ENCODE results near the gene ZNF831. TPM values are rescaled to one million over a fixed set of nuclear protein-coding genes. Genes with fewer than 3 reads are reported as not detected.

Gene ZNF831
- polyA plus RNA-seq, 3 donors: 0.18 to 0.24 (median 0.22) TPM

- H3K27ac ChIP-seq (ENCODE audit: low read depth, low read length): no peak overlapping the region
- WGBS, 3 donors: 17 to 20% (median 19%) methylated on average over 4 of the region's 4 CpGs
Measured at GRCh38 chr20:59253779-59254319, 90.2 kb downstream of the ZNF831 start.

DNA sequence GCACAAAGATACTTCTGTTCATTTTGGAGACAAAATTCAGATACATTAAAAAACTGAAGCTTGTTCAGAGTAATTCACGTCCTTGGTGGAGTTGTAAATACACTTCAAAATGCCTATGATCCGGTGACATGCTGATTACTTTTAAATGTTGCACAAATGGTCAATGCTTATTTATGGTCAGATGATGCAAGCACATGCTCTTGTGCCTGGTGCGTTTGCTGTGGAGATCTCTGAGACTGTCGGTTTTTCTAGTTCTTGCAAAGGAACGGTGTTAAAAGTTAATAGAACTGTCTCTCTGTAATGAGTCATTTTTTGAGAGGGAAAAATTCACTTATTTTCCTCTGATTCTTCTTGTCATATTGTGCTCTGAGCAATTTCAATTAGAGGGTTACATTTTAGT lies 91.6 kb downstream of the ZNF831 start:
- WGBS, 3 donors: 56 to 69% (median 56%) methylated on average over 5 of the region's 5 CpGs
- no peak overlapping the region for H3K27ac ChIP-seq (ENCODE audit: low read depth, low read length)

DNA sequence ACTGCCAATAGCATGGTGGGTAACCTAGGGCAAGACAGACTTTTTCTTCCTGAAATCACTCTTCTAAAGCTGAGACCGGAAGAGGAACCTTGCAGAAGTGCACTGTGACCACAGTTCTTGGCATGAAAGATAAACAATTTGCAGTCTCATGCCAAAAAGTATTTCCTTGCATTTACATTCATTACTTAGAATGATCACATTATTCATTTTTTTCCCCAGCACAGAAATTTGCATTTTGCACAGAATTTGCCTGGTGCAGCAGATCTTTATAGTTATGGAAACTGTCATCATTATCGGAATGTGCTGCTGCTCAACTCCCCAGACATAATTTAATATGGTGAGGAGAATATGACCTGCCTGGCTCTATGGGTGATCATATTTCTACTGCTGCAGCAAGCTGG lies 94.6 kb downstream of the ZNF831 start:
- 21 to 59% (median 27%) methylated on average over 2 of the region's 2 CpGs for WGBS, 3 donors
- no peak overlapping the region for H3K27ac ChIP-seq (ENCODE audit: low read depth, low read length)

DNA sequence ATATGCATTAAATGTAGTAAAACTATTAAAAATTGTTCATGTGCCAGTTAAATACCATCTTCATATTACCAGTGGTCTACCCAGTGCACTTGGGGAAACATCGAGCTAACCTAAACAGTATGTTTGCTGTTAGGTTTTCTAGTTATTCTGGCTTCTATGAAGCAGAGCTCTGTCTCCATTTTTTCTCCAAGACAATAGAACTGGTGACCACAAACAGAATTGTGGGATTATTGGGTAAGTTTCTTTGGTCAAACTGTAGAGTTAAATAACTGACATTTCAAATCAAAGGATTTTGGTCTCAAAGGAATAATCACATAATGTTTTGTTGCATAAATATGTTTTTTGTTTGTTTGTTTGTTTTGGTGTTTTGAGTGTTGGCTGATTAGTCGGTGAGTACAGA lies 96.3 kb downstream of the ZNF831 start:
- WGBS, 3 donors: 71 to 80% (median 75%) methylated on average over 2 of the region's 2 CpGs

DNA sequence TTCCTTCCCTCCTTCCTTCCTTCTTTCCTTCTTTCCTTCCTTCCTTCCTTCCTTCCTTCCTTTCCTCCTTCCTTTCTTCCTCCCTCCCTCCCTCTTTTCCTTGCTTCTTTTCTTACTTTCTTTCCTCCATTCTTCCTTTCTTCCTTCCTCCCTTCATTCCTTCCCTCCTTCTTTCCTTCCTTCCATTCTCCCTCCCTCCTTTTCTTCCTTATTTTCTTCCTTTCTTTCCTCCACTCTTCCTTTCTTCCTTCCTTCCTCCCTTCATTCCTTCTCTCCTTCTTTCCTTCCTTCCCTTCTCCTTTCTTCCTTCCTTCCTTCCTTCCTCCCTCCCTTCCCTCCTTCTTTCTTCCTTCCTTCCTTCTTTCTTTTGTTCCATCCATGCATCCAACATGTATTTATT lies 101.7 kb downstream of the ZNF831 start:
- H3K27ac ChIP-seq (ENCODE audit: low read depth, low read length): no peak overlapping the region

More for the DNA sequence above, 96.3 kb downstream of the ZNF831 start:
- H3K27ac ChIP-seq (ENCODE audit: low read depth, low read length): no peak overlapping the region

GRCh38 chr20:59268870-59269269 lies 105.2 kb downstream of the ZNF831 start:
- 54 to 77% (median 73%) methylated on average over 3 of the region's 3 CpGs for WGBS, 3 donors
- no peak overlapping the region for H3K27ac ChIP-seq (ENCODE audit: low read depth, low read length)

- no peak overlapping the region for H3K27ac ChIP-seq (ENCODE audit: low read depth, low read length)
- 41 to 43% (median 42%) methylated on average over 4 of the region's 4 CpGs for WGBS, 3 donors
Measured at GRCh38 chr20:59269411-59270025, 105.9 kb downstream of the ZNF831 start.

DNA sequence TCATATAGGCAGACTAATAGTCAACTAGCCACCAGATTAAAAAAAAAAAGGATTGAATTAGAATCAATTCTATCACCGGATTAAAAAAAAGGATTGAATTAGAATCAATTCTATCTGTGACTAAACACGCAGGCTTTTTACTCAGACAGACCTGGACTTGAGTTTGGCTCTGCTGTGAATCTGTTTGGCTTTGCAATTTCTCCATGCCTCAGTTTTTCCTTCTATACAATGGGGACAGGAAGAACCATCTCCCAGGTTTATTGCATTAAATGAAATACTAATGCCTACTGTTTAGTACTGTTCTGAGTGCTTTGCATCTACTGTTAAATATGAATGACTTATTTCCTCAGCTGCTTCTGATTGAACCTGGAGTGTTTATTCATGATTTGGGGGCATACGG lies 106.8 kb downstream of the ZNF831 start:
- H3K27ac ChIP-seq (ENCODE audit: low read depth, low read length): no peak overlapping the region
- 53 to 73% (median 69%) methylated on average over 3 of the region's 3 CpGs for WGBS, 3 donors

GRCh38 chr20:59273739-59274357 lies 110.2 kb downstream of the ZNF831 start:
- WGBS, 3 donors: 49 to 55% (median 51%) methylated on average over 11 of the region's 11 CpGs
- H3K27ac ChIP-seq (ENCODE audit: low read depth, low read length): no peak overlapping the region

- WGBS, 3 donors: 45 to 55% (median 48%) methylated on average over 5 of the region's 5 CpGs
- H3K27ac ChIP-seq (ENCODE audit: low read depth, low read length): no peak overlapping the region
Measured at GRCh38 chr20:59276938-59277337, 113.3 kb downstream of the ZNF831 start.

DNA sequence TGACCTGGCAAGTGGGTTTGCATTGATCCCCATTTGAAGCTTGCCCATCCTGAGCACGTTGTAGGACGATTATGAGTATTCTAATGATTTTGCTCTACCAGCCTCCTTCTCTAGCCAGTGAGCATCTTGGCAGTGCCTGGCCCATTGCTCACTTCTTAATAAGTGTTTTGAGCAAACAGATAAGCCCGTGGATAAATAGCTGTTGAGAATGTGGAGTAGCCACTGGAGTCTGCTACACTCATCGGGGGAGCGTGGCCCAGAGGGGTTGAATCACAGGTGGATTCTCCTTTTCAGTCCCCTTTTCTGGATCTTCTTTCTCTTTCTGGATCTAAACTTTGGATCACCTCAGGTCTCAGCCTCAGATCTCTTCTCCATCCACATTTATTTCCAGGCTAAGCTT lies 120.8 kb downstream of the ZNF831 start:
- no peak overlapping the region for H3K27ac ChIP-seq (ENCODE audit: low read depth, low read length)
- 69 to 90% (median 87%) methylated on average over 5 of the region's 5 CpGs for WGBS, 3 donors

DNA sequence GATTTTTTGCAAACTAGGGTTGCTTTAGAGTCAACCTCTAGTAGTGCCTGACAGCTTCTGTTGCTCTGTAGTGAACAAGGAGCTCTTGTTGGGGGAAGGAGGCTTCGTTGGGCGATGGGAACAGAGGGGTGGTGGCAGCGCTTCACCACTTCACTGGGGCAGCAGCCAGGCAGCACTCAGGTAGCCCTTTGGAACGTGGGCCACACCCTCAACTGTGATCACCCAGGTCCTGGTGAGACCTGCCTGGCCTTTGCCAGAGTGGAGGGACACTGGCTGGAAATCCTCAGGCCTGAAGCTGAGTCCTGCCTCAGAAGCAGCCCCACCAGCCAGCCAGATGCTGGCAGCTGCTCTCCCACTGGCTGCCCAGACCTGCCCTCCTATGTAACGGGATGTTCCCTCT lies 126.4 kb downstream of the ZNF831 start:
- H3K27ac ChIP-seq (ENCODE audit: low read depth, low read length): no peak overlapping the region
- 77 to 83% (median 79%) methylated on average over 5 of the region's 5 CpGs for WGBS, 3 donors

DNA sequence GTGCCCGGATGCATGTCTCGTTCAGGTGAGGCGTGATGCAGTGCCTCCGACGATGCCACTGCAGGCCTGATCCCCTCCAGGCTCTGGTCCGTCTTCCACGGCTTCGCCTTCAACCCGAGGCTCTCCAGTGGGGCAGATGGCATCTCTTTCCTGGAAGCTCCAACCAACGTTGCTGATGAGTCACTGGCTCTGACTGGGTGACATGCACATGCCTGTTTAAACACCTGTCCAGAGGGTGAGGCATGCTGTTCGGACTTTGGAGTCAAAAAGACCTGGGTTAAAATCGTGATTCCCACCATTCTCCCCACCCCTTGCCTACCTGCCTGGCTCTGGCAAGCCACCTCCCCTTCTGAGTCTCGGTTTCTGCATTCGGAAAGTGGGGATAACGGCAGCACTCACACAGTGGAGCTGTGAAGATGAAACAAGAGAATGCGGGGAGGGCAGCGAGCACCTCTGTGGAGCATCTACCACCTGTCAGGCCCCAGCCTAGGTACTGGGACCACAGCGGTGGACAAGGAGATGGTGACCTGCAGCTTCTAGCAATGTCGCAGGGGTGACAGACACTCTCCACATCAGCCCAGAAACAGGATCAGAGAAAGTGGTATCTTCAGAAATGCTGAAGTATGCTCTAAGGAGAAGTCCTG lies 128.2 kb downstream of the ZNF831 start:
- 87 to 90% (median 87%) methylated on average over 19 of the region's 19 CpGs for WGBS, 3 donors

DNA sequence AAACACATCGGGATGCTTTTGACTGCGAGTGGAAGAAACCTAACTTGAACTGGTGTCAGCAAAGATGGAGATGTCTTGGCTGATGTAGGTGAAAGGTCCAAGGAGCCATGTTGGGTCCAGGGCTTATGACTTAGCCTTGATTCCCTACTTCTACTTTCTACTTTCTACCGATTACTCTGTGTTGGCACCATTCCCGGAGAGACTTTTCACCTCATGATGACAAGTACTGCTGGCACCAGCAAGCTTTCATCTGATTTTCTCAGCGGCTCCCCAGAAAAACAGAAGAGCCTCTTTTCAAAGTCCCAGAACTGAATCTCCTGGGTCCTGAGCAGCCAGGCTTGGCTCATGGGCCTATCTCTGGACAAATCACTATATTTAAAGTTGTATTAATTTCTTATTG lies 131.9 kb downstream of the ZNF831 start:
- 44 to 56% (median 52%) methylated on average over 5 of the region's 5 CpGs for WGBS, 3 donors

More for the DNA sequence above, 128.2 kb downstream of the ZNF831 start:
- no peak overlapping the region for H3K27ac ChIP-seq (ENCODE audit: low read depth, low read length)

DNA sequence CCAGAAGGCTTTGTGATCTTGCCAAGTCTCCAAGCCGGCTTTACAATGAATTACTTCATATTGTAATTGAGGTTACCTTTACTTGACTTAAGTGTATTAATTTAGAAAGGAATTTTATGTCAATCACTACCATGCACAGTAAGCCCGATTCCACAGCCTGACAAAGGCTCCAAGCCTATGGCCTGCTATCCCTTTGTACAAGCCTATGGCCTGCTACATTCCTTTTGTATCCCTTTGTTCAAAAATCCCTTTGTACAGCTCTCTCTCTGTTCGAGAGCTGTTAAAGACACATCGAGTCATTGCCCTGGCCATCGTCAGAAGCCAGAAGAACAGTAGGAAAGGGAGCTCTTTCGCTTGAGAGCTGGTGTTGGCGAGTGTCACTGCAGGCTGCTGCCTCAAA lies 134.1 kb downstream of the ZNF831 start:
- WGBS, 3 donors: 87 to 91% (median 88%) methylated on average over 7 of the region's 7 CpGs

More for the DNA sequence above, 131.9 kb downstream of the ZNF831 start:
- H3K27ac ChIP-seq (ENCODE audit: low read depth, low read length): no peak overlapping the region

GRCh38 chr20:59299945-59300332 lies 136.3 kb downstream of the ZNF831 start:
- H3K27ac ChIP-seq (ENCODE audit: low read depth, low read length): no peak overlapping the region
- 1 to 4% (median 2%) methylated on average over 19 of the region's 19 CpGs for WGBS, 3 donors

More for the DNA sequence above, 134.1 kb downstream of the ZNF831 start:
- no peak overlapping the region for H3K27ac ChIP-seq (ENCODE audit: low read depth, low read length)

- 2 to 3% (median 2%) methylated on average over 74 to 77 of the region's 77 CpGs for WGBS, 3 donors
Measured at GRCh38 chr20:59300333-59301081, 136.9 kb downstream of the ZNF831 start, which contains the start of gene EDN3. Gene EDN3, plus strand, starts transcription at chr20:59300611. Its CDS starts 202 bp downstream, at chr20:59300813.

GRCh38 chr20:59301343-59302007 lies 137.9 kb downstream of the ZNF831 start:
- WGBS, 3 donors: 69 to 79% (median 74%) methylated on average over 17 of the region's 17 CpGs
- H3K27ac ChIP-seq (ENCODE audit: low read depth, low read length): no peak overlapping the region

More at GRCh38 chr20:59300333-59301081, 136.9 kb downstream of the ZNF831 start, which contains the start of gene EDN3:
- H3K27ac ChIP-seq (ENCODE audit: low read depth, low read length): no peak within 1 kb of the TSS
